HG03135 (cell line): ENCODE results near the gene WSB2.
"Not testable (repeated sequence)": the region's sequence is repeated elsewhere in the genome, so short reads cannot be mapped to it uniquely, and the experiment has no call there.

Experiments
- ATAC-seq: cut with Tn5 transposase; IDR thresholded peaks from one replicate; pipeline ENCODE4 v1.9.1; 2021; ENCODE audit warnings: mild to moderate bottlenecking, moderate library complexity; ENCODE audit not compliant: unreplicated experiment

WSB2 gene

DNA sequence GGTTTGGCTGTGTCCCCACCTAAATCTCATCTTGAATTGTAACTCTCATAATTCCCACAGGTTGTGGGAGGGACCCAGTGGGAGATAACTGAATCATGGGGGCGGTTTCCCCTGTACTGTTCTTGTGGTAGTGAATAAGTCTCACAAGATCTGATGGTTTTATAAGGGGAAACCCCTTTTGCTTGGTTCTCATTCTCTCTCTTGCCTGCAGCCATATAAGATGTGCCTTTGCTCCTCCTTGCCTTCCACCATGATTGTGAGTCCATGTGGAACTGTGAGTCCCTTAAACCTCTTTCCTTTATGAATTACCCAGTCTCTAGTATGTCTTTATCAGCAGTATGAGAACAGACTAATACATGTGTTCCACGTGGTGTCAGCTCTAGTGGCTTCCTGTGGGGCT, 61.2 kb downstream of the WSB2 start:
- not testable (repeated sequence) for ATAC-seq

DNA sequence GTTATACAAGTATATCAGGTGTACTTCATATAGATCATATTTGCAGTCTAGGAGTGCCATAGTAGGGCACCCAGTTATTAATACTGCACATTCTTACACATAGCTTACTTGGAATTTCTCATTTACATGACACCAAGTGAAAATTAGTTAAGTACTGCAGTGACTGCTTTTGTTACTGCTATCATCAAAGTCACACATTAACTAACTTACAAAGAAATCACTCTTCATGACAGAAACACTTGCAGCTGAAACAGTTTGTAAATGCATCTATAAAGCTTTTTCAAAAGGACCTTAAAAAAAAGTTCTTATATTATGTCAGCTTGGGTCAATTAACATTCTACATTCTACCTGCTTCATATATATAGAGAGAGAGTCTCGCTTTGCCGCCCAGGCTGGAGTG, 62.3 kb downstream of the WSB2 start:
- ATAC-seq, result no peak

DNA sequence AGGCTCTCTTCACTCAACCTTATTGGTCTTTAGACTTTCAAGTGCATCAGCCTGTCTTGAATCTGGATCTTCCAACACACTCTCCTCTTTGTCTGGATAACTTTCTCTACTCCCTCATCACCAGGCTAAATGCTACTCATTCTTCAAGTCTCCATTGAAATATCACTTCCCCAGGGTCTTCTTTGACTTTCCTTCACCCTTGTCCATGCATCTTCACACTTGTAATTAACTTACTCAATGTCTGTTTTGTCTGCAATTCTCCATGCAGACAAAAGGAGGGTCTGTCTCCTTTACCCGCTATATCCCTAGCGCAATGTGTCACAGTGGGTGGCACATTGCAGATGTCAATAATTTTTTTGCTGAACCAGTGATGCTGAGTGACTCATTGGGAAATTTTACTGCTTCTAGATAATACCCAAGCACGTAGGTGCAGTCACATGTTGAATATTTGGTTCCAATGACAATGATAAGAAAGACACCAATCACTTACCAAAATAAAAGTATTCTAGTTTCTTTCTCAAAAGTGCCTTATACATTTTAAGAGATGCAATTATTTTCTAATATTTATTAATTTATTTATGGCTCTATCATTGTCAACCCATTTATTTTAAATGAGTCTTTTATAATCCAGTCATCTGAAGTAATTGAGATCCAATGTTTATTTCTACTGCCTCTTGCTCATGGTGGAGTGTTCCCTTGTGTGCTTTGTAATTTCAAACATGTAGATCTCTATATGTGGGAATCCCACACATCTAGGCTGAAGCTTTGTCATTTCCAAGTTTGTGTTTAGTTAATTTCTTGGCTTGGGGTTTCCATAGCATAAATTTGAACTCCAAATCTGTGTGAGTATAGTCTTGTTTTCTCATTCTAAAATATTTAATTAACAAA, 66.2 kb downstream of the WSB2 start:
- no peak for ATAC-seq

DNA sequence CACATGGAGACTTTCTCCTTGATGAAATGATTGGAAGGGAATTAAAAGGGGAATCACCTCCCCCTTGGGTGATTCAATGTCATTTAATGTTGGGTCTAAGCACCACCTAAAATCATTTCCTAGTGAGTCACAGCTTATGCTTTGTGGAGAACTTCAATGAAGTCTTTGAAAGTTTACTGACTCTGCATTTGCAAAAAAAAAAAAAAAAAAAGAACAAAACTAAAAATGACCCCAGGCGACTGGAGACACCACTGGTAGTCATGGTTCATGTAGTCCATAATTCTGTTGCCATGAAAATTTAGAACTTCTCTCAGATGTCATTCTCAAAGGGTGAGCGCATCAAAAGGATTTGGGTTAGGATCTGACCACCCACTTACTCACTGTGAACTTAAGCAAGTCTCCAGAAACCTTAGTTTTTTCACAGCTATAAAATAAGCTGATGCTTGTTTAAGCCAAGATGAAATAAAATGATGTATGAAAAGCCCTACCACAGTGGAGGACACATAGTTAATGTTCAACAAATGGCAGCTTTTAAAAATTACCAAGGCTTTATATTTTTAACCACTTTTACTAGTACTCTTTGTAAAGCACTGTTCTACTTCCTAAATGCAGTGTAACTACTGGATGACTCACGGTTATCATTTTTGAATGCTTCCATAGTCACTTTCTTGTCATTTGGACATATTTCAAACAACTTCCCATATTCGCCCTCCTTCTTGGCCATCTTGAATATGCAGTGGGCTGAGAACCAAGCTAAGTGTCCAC, 74.1 kb downstream of the WSB2 start:
- no peak for ATAC-seq

DNA sequence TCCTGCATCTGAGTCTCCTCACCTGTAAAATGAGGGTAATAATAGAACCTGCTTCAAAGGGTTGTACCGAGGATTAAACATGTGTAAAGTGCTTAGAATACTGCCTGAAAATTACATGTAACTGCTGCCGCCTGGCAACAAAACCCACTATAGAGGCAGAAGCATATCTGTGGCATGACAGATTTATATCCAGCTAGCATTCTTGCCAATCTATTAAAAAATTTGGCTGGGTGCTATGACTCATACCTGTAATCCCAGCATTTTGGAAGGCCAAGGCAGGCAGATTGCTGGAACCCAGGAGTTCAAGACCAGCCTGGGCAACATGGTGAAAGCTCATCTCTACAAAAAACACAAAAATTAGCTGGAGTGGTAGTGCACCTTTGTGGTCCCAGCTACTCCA, 75.8 kb downstream of the WSB2 start:
- no peak for ATAC-seq
